Midbrain (tissue), 1 donor: ENCODE measurements around the gene ZP1.
A peak's percentile ranks its signal among the peaks of the same experiment; 100 is the strongest.

Experiments
- DNase-seq: peaks from one replicate; lab custom pipeline; 2025; lab: John Stamatoyannopoulos, UW

The ZP1 gene

GRCh38 chr11:60910281-60910687 is 42.9 kb downstream of the ZP1 start:
- peak; percentile 23 for DNase-seq

GRCh38 chr11:60910711-60911380 is 43.5 kb downstream of the ZP1 start:
- DNase-seq: no peak

- no peak for DNase-seq
These were observed 45.0 kb downstream of the ZP1 start for GRCh38 chr11:60912223-60912850.

GRCh38 chr11:60912851-60913528 is 45.6 kb downstream of the ZP1 start:
- no peak for DNase-seq

- peak; percentile 97 for DNase-seq
These were observed 46.7 kb downstream of the ZP1 start, which contains the start of gene TMEM109 for GRCh38 chr11:60913793-60914632. TMEM109 (plus strand) TSS chr11:60914158; CDS start chr11:60919694, 5,536 bp downstream.

- no peak for DNase-seq
These were observed 47.4 kb downstream of the ZP1 start for GRCh38 chr11:60914633-60915247.

- DNase-seq: peak; percentile 59
These were observed 48.0 kb downstream of the ZP1 start for GRCh38 chr11:60915248-60915914.

GRCh38 chr11:60916669-60917206 is 49.4 kb downstream of the ZP1 start:
- no peak for DNase-seq

- no peak for DNase-seq
These were observed 49.9 kb downstream of the ZP1 start for GRCh38 chr11:60917267-60917666.

- DNase-seq: no peak
These were observed 51.1 kb downstream of the ZP1 start for GRCh38 chr11:60918251-60918938.

- no peak for DNase-seq
These were observed 51.6 kb downstream of the ZP1 start for GRCh38 chr11:60918939-60919265.

GRCh38 chr11:60919320-60919719 is 52.0 kb downstream of the ZP1 start:
- DNase-seq: no peak

GRCh38 chr11:60919956-60920355 is 52.6 kb downstream of the ZP1 start:
- DNase-seq: peak; percentile 25

GRCh38 chr11:60921259-60921658 is 53.9 kb downstream of the ZP1 start:
- no peak for DNase-seq

GRCh38 chr11:60921777-60922335 is 54.5 kb downstream of the ZP1 start:
- DNase-seq: no peak

GRCh38 chr11:60922906-60923305 is 55.6 kb downstream of the ZP1 start:
- DNase-seq: no peak

GRCh38 chr11:60923326-60923725 is 56.0 kb downstream of the ZP1 start:
- no peak for DNase-seq

GRCh38 chr11:60923800-60924109 is 56.4 kb downstream of the ZP1 start:
- no peak for DNase-seq

- peak; percentile 83 for DNase-seq
These were observed 57.0 kb downstream of the ZP1 start, which contains the start of gene TMEM132A for GRCh38 chr11:60924110-60924905. TMEM132A (plus strand) TSS chr11:60924460; CDS start chr11:60924634, 174 bp downstream.
